Stimulated activated CD4-positive, alpha-beta T cell treated with anti-CD3 and anti-CD28 coated beads, Interleukin-1b, Interleukin-23, amount 100 ng/mL, for 48 hours (primary cell): ENCODE results near the gene PPP1R26.
"Not testable (repeated sequence)": the region's sequence is repeated elsewhere in the genome, so short reads cannot be mapped to it uniquely, and the experiment has no call there.

Source experiments
- DNase-seq: peaks from one replicate; pipeline ENCODE4 v3.0.0-alpha.2; 2020

PPP1R26 gene

DNA sequence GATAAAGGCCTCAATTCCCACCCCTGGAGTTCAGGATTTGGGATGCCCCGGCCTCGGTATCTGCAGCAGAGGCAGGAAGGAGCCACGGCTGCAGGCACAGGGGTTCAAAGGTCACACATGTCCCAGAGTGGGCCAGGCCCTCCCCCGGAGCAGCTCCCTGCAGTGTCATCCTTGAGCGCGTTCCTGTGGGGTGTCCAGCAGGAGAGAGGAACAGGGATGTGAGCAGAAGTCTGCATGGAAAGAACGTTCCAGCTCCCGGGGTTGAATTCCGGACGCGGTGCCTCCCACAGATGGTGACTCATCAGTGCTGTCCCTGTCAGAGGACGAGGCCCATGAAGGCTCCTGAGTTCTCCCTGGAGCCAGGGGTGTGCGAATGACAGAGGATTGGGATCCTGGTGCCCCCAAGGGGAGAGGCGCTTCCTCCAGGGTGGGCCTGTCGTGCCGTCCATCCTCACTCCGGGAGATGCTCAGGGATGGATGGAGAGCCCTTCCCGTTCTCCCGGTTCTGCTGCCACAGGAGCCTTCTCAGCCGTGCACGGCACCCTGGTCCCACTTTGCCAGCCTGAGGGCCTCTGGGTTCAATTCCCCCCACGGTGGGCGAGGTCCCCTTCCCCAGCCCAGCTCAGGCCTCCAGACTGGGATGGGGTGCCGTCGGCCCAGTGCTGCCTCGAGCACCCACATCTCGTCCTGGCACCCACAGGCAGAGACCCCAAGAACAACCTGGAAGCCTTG lies 44.7 kb downstream of the PPP1R26 start:
- no peak for DNase-seq

DNA sequence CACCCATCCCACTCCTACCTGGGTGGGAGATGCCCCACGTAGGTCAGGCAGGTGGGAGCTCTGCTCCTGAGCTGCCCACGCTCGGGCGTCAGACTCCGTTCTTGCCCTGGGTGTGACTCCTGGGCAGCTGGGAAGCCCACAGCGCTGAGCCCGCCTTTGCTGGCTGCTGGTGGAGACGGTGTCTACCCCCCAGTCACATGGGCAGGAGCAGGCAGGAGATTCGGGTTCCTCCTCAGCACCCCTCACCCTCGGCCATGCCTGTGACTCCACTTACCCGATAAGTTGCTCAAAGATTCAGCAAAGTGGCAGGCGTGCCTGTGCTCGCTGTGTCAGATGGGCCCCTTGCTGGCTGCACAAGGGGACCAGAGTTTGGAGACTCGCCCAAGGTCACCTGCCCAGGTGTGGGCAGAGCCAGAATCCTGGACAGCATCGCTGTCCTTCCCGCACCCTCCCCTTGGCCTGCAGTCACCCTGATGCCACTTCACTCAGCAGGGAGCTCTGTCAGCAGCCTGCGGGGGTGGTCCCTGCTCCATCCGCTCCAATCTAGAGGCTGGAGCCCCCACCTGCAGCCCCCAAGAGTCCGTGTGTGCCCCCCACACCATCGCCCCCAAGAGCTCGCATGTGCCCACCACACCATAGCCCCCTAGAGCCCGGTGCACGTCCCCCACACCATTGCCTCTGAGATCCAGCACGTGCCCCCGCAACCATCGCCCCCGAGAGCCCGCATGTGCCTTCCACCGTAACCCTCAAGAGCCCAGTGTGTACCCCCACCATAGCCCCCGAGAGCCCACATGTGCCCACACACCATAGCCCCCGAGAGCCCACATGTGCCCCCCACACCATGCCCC lies 45.9 kb downstream of the PPP1R26 start:
- DNase-seq = no peak

DNA sequence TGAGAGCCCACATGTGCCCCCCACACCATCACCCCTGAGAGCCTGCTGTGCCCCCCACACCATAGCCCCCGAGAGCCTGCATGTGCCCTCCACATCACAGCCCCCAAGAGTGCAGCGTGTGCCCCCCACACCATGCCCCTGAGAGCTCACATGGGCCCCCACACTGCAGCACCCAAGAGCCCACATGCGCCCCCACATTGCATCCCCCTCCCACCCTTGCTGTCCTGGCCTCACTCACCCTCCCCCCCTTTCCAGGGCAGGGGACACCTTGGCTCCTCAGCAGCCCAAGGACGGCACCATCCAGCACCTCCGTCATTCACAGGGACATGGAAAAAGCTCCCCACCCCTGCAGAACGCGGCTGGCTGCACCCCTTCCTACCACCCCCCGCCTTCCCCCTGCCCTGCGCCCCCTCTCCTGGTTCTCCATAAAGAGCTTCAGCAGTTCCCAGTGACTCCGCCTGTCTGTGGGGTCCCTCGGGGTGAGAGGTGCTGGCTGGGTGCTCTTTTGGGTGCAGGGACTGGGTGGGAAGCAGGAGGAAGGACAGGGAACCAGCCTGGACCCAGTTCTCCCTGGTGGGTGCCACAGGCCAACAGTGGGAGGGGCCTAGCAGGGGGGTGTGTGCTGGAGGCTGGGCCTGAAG lies 46.6 kb downstream of the PPP1R26 start:
- no peak for DNase-seq

DNA sequence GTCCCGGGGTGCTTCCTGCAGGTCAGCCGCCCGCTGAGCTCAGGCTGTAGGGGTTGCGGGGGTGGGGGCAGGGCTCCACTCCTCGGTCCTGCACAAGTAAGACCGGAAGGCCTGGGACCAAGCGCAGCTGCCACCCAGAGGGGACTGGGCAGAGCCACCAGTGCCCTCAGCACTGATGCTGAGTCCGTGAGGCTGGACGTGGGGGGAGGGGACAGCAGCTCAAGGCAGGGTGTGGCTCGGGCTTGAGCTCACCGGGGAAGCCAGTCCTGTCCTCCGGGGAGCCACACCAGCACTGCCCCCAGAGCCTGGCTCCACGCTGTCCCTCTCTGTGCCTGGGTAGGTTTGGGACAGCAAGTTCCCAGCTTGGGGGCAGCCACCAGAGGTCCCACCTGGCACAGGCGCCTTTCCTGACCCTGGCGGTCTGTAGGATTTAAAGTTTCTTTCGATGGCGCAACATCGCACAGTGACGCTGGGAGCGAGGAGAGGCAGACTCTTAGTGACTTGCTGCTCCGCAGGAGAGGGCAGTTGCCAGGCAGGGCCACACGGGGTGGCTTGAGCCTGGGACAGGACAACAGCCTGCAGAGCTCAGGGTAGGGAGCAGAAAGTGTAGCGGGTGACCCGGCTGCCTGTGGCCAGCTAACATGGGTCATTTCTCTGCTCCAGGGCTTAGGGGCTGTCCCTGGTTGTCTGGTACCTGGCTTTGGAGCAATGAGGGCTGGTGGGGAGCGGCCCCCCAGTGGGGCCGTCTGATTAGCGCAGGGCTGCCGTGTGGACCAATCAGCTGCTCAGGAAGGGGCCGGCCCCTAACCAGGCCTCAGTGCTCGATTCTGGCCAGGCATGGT lies 47.4 kb downstream of the PPP1R26 start:
- DNase-seq = no peak

DNA sequence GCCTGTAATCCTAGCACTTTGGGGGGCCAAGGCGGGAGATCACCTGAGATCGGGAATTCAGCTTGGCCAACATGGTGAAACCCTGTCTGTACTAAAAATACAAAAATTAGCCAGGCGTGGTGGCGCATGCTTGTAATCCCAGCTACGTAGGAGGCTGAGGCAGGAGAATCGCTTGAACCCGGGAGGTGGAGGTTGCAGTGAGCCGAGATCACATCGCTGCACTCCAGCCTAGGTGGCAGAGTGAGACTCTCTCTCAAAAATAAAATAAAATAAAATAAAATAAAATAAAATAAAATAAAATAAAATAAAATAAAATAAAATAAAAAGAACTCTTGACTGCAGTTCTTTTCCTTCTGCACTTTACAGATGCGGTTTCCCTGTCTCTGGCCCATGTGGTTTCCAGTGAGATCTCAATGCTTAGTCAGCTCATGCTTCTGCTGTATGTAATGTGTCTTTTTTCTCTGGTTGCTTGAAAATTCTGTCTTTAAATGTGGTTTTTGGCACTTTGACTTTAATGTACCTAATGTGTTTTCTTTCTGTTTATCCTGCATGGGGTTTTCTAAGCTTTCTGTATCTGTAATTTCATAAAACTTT lies 49.4 kb downstream of the PPP1R26 start:
- not testable (repeated sequence) for DNase-seq

DNA sequence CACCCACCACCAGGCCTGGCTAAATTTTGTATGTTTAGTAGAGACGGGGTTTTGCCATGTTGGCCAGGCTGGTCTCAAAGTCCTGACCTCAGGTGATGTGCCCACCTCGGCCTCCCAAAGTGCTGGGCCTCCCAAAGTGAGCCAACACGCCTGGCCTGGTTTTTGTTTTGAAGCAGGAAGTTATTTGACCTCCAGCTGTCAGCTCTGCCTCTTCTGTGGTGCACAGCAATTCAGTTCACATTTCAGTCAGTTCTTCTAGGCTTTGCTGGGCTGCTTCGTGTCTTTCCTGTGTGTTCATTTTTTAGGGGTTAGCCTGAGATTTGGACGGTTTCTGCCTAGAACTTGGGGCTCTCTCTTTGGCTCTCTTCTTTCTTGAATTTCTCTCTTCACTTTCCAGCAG lies 50.6 kb downstream of the PPP1R26 start:
- DNase-seq = no peak

DNA sequence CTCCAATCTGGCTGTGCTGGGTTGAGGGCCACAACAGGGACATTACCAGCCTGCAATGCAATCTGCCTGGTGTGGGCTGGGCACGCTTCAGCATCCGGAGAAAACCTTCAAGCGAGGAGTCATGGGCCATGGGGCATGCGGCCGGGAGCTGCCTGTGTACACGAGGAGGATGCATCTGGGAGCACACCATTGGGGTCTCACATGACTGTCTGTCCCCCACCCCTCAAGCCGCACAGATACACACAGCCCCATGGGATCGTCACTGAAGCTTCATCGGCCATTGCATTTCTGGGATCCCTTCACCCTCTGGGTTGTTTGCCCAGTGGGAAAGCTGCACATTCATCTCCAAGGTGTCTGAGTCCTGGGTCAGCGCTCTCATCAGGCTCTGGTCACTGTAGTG lies 51.5 kb downstream of the PPP1R26 start:
- DNase-seq = no peak

DNA sequence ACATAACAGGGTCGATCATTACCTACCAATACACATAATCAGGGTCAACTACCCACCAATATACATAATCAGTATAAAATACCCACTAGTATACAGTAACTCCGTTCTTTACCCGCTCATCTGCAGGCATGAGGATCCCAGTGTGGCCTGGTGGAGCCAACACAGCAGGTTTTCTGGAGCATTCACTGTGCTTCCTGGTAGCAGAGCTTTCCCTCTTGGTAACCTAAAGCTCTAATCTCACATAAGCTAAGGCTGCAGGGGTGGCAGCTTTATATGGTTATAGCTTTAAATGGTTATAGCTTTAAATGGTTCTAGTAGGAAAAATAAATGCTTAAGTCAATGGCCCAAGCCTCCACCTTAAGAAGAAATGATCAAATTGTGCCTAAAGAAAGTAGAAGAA lies 53.5 kb downstream of the PPP1R26 start:
- DNase-seq = no peak

DNA sequence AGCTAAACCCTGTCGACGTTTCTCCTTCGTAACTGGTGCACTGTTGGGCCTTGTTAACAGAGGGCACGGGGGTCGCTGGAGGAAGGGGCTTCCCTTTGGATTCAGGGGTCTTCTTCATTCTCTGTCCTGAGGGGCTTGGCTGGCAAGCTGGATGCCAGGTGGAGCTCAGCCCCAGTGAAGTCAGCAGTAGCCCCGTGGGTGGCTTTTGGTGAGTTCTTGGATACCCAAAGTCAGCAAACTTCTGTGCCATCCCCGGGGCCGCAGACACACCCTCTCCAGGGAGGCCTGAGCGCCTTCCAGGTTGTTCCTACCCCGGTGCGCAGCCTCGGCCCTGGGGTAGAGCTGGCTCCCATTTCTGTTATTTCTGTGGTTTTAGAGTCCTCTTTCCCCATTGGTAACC lies 54.1 kb downstream of the PPP1R26 start:
- no peak for DNase-seq

DNA sequence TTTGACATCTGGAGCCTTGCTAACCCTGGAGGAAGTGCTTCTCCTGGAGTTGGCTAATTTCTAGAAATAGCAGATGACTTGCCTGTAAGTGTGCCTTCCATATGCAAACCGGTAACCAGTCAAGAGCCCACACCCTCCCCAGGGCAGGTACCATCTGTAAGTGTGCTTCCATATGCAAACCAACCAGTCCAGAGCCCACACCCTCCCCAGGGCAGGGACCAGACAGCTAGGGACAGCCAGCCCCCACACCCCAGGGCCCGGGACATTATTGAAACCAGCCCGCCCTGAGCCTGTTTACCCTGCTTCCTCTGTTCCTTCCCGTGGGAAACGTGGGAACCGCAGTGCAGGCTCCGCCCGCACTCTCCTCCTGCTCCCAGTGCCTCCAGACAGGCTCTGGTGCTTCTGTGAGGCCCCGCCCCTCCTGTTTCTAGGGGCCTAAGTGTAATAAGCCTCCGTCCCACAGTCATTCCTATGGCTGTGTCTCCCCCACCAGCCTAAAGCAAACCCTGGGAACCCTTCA lies 54.7 kb downstream of the PPP1R26 start:
- not testable (repeated sequence) for DNase-seq

DNA sequence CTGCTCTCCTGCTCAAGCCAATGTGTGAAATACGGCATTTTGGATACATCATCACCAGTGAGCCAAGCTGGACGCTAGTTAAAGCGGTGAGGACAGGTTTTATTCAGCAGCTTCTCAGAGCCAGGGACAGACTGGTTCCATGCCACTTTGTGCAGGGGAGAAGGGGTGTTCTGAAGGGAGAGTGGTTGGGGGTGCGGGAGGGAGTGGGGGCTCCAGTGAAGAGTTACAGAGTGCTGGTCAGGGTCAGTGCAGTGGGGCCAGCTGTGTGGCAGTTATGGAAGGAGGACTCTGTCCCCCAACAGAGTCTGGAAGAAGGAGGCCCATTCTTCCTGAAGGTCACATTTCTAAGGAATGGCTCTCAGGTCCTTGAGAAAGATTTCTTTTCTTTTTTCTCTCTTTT lies 55.2 kb downstream of the PPP1R26 start:
- DNase-seq = not testable (repeated sequence)

DNA sequence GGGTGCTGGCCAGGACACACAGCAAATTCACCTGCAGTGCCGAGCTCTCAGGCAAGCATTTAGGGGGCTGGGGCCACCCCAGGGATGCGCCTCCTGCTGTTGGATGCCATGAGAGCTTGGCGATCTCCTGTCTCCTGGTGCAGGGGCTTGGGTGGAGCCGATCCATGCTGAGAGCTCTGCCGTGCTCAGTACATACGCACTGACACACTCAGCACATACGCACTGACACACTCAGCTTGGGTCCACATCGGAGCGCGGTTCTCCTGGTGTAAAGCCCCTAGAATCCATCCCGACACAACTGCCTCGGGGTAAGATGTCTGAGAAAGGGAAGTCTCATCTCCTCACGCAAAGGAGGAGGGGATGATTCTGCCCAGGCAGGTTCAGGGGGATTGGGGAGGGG lies 56.0 kb downstream of the PPP1R26 start:
- not testable (repeated sequence) for DNase-seq

DNA sequence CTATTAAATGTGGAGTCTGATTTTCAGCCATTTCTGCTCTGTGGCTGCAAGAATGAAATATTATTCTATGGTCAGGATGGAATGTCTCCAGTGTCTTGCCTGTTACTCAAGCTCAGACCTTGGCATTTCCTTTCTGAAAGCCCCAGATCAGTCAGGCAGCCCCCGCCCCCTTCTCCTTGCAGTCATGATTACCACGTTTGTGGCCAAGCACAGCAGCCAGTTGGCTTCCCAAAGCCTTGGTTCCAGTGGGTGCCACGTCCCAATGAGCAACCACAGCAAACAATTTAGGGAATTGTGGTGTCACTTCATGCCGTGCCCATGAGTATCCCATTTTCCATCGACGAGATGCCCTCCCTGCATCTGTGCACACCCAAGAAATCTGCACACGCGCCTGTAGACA lies 56.6 kb downstream of the PPP1R26 start:
- no peak for DNase-seq
